H1 (cell line): ENCODE results near the gene RPN2. TPM values are rescaled to one million over a fixed set of nuclear protein-coding genes. Genes with fewer than 3 reads are reported as not detected.

Experiments
- CTCF ChIA-PET: fragments of 300-600 bp; sonication (Branson Sonifier 250); formaldehyde crosslinking; loops from one replicate; lab custom pipeline; 2021; ENCODE audit not compliant: partially characterized antibody; lab: Charles Lee
- POLR2A ChIA-PET: fragments of 300-600 bp; sonication (Branson Sonifier 250); formaldehyde crosslinking; loops from one replicate; lab custom pipeline; 2021; ENCODE audit warnings: inconsistent platforms; ENCODE audit not compliant: partially characterized antibody; lab: Charles Lee
- DNase-seq, 2 experiments: peaks; one replicate each; pipeline versions ENCODE4 v3.0.0 to v3.0.0-alpha.2; 2010 to 2022; ENCODE audit warnings: low spot score in 2 of 2, low read depth in 1 of 2, mixed read lengths in 1 of 2
- FAIRE-seq: peaks from 2 replicates; lab custom pipeline; 2011; peaks lifted over from hg19 to GRCh38; lab: Jason Lieb, UNC
- H2AFZ ChIP-seq: 2 replicates; pipeline ENCODE4 v1.8.1; 2012; ENCODE audit warnings: low read length, inconsistent platforms
- H2AK5ac ChIP-seq: 2 replicates; pipeline ENCODE4 v1.6.1; 2013; ENCODE audit warnings: low read depth, low read length
- H2BK120ac ChIP-seq: replicated peaks from 2 replicates; pipeline ENCODE3; 2013; ENCODE audit warnings: low read depth, low read length, inconsistent platforms
- H2BK12ac ChIP-seq: 2 replicates; pipeline ENCODE4 v1.6.1; 2013; ENCODE audit warnings: low read depth, low read length
- H2BK15ac ChIP-seq: 2 replicates; pipeline ENCODE4 v1.6.1; 2013; ENCODE audit warnings: low read length
- H2BK20ac ChIP-seq: 2 replicates; pipeline ENCODE4 v1.6.1; 2013; ENCODE audit warnings: low read length
- H2BK5ac ChIP-seq: 2 replicates; pipeline ENCODE4 v1.6.1; 2013; ENCODE audit warnings: low read depth, low read length
- H3K14ac ChIP-seq: 2 replicates; pipeline ENCODE4 v1.6.1; 2013; ENCODE audit warnings: inconsistent platforms; ENCODE audit not compliant: insufficient read length
- H3K18ac ChIP-seq: 2 replicates; pipeline ENCODE4 v1.6.1; 2013; ENCODE audit warnings: low read length; ENCODE audit errors: extremely low read depth
- H3K23ac ChIP-seq: 2 replicates; pipeline ENCODE4 v1.6.1; 2013; ENCODE audit warnings: inconsistent platforms; ENCODE audit not compliant: insufficient read length
- H3K23me2 ChIP-seq: 2 replicates; pipeline ENCODE4 v1.6.1; 2013; ENCODE audit warnings: low read depth, low read length
- H3K27ac ChIP-seq: 2 replicates; pipeline ENCODE4 v1.6.1; 2011; ENCODE audit warnings: low read depth, low read length, inconsistent platforms
- H3K27me3 ChIP-seq, 4 experiments: replicated peaks in 1 of 4; 1 replicate in 1 of 4; 2 replicates in 3 of 4; pipeline versions ENCODE4 v1.6.1 to v1.8.1; 2011 to 2013; ENCODE audit warnings: low read length in 3 of 4, mild to moderate bottlenecking in 3 of 4, inconsistent platforms in 2 of 4, mixed read lengths in 2 of 4, moderate library complexity in 1 of 4; ENCODE audit not compliant: control insufficient read depth in 3 of 4, insufficient read depth in 3 of 4; ENCODE audit errors: extremely low read depth in 1 of 4
- H3K36me3 ChIP-seq, 4 experiments: 2 replicates each; pipeline versions ENCODE4 v1.6.1 to v1.8.1; 2011 to 2013; ENCODE audit warnings: mild to moderate bottlenecking in 4 of 4, low read length in 3 of 4, moderate library complexity in 2 of 4, control low read depth in 1 of 4, inconsistent platforms in 1 of 4; ENCODE audit not compliant: insufficient read depth in 4 of 4, control insufficient read depth in 2 of 4
- H3K4ac ChIP-seq: replicated peaks from 2 replicates; pipeline ENCODE3; 2013; ENCODE audit warnings: low read length, low read depth, mixed read lengths, inconsistent platforms; ENCODE audit not compliant: insufficient read length
- H3K4me1 ChIP-seq, 4 experiments: replicated peaks in 1 of 4; 1 replicate in 1 of 4; 2 replicates in 3 of 4; pipeline versions ENCODE4 v1.6.1 to v1.8.1; 2011 to 2013; ENCODE audit warnings: low read length in 3 of 4, inconsistent platforms in 2 of 4, mixed read lengths in 1 of 4; ENCODE audit not compliant: insufficient read depth in 4 of 4, control insufficient read depth in 3 of 4
- H3K4me2 ChIP-seq, 2 experiments: 2 replicates each; pipeline versions ENCODE4 v1.6.1 to v1.8.1; 2011 to 2013; ENCODE audit warnings: low read depth in 2 of 2, low read length in 2 of 2, control low read depth in 1 of 2, inconsistent platforms in 1 of 2, mild to moderate bottlenecking in 1 of 2; ENCODE audit not compliant: insufficient read depth in 1 of 2
- H3K4me3 ChIP-seq, 4 experiments: fragments of 200-600, 300-600 bp in 1 of 4; sonication (generic), shearing (Covaris generic), sonication (Bioruptor Twin) in 1 of 4; 2 replicates each; pipeline versions ENCODE4 v1.5.1 to v1.8.1; 2011 to 2016; ENCODE audit warnings: low read length in 4 of 4, low read depth in 3 of 4, control low read depth in 2 of 4, inconsistent platforms in 2 of 4, mild to moderate bottlenecking in 2 of 4, mixed read lengths in 1 of 4, moderate library complexity in 1 of 4; ENCODE audit not compliant: insufficient read depth in 2 of 4; ENCODE audit errors: extremely low read depth in 1 of 4
- H3K56ac ChIP-seq: replicated peaks from 2 replicates; pipeline ENCODE3; 2013; ENCODE audit warnings: low read depth, mild to moderate bottlenecking, mixed read lengths, low read length, inconsistent platforms; ENCODE audit not compliant: insufficient read length
- H3K79me1 ChIP-seq: 2 replicates; pipeline ENCODE4 v1.6.1; 2013; ENCODE audit warnings: low read depth, low read length, control low read depth
- H3K79me2 ChIP-seq, 2 experiments: 2 replicates each; pipeline versions ENCODE4 v1.6.1 to v1.8.1; 2012 to 2013; ENCODE audit warnings: low read length in 2 of 2, mild to moderate bottlenecking in 2 of 2, inconsistent platforms in 1 of 2; ENCODE audit not compliant: insufficient read depth in 2 of 2, control insufficient read depth in 1 of 2
- H3K9ac ChIP-seq, 4 experiments: replicated peaks in 1 of 4; 1 replicate in 1 of 4; 2 replicates in 3 of 4; pipeline versions ENCODE4 v1.6.1 to v1.8.1; 2011 to 2013; ENCODE audit warnings: low read depth in 3 of 4, low read length in 3 of 4, control low read depth in 2 of 4, mild to moderate bottlenecking in 2 of 4, moderate library complexity in 2 of 4, inconsistent platforms in 1 of 4; ENCODE audit errors: extremely low read depth in 1 of 4
- H3K9me3 ChIP-seq, 2 experiments: 2 replicates each; pipeline versions ENCODE4 v1.6.1 to v1.8.1; 2012 to 2013; ENCODE audit warnings: mild to moderate bottlenecking in 2 of 2, moderate library complexity in 2 of 2, control low read depth in 1 of 2, inconsistent platforms in 1 of 2, low read depth in 1 of 2, low read length in 1 of 2, mixed read lengths in 1 of 2; ENCODE audit not compliant: insufficient read depth in 2 of 2
- H4K20me1 ChIP-seq, 2 experiments: replicated peaks in 1 of 2; 2 replicates each; pipeline versions ENCODE3 to v1.8.1; 2011 to 2013; ENCODE audit warnings: inconsistent platforms in 2 of 2, low read length in 2 of 2, mild to moderate bottlenecking in 1 of 2; ENCODE audit not compliant: insufficient read depth in 2 of 2, control insufficient read depth in 1 of 2
- H4K5ac ChIP-seq: 2 replicates; pipeline ENCODE4 v1.6.1; 2013; ENCODE audit warnings: low read length, low read depth, mixed read lengths, inconsistent platforms; ENCODE audit not compliant: insufficient read length
- H4K8ac ChIP-seq: 2 replicates; pipeline ENCODE4 v1.8.0; 2013; ENCODE audit warnings: mild to moderate bottlenecking, moderate library complexity, low read length, inconsistent platforms; ENCODE audit not compliant: insufficient read depth; ENCODE audit errors: extremely low read depth
- H4K91ac ChIP-seq: replicated peaks from 2 replicates; pipeline ENCODE3; 2013; ENCODE audit warnings: low read length, mixed read lengths, inconsistent platforms; ENCODE audit not compliant: insufficient read length
- ATF3 ChIP-seq: IDR thresholded peaks from 2 replicates; pipeline ENCODE4 v1.6.1; 2011; ENCODE audit warnings: low read depth, mild to moderate bottlenecking, low read length; ENCODE audit not compliant: insufficient read depth
- EZH2 ChIP-seq: fragments of 200-600 bp; sonication (generic); IDR thresholded peaks from 2 replicates; pipeline ENCODE4 v1.7.1; 2012; ENCODE audit warnings: low read depth, mild to moderate bottlenecking, moderate library complexity, low read length, inconsistent platforms; ENCODE audit not compliant: severe bottlenecking
- POLR2AphosphoS5 ChIP-seq: IDR thresholded peaks from 2 replicates; pipeline ENCODE4 v1.6.1; 2011; ENCODE audit warnings: low read depth, low read length
- WGBS, 2 experiments: shearing (Covaris generic) in 1 of 2; methylation state at CpG; one replicate each; pipeline versions ENCODE4 v1.1.6 to v1.1.7; 2013 to 2015; ENCODE audit warnings: low lambda C conversion rate in 2 of 2, mixed read lengths in 2 of 2, inconsistent platforms in 1 of 2, low coverage in 1 of 2, missing lambda C conversion rate in 1 of 2; ENCODE audit not compliant: insufficient replicate concordance in 2 of 2, insufficient coverage in 1 of 2, insufficient read length in 1 of 2; ENCODE audit errors: extremely low coverage in 1 of 2, missing lambda C conversion rate in 1 of 2; 5-methylcytosine and 5-hydroxymethylcytosine counted together
- polyA plus RNA-seq, 7 experiments: library from polyadenylated mRNA; depleted of rRNA in 3 of 7; stranded (reverse) in 5 of 7; unstranded in 2 of 7; fragments of >200 nt in 5 of 7; fragments of 200-250 nt in 2 of 7; gene quantifications; 1 replicate in 5 of 7; 2 replicates in 1 of 7; 4 replicates in 1 of 7; pipeline versions ENCODE4 v1.2.1 to v1.2.3, GENCODE V29; 2011 to 2013; ENCODE audit warnings: missing spikeins in 2 of 7, mixed read lengths in 2 of 7
- total RNA-seq: library from RNA; stranded (reverse); fragmentation: NEBNext Ultra II Directional; extraction: Animal tissue kit (Norgen Biotek cat#: 25700); gene quantifications from 2 replicates; pipeline ENCODE4 v1.2.1, GENCODE V29; 2021

Gene RPN2
- total and polyA plus RNA-seq, 2 of the 8 experiments (the other 6 are each of a cell fraction or from before 2014, with no cell fraction given) = 236 to 379 TPM

GRCh38 chr20:37284691-37285161, 105.6 kb downstream of the RPN2 start:
- Histone ChIP-seq H2BK12ac (no peak overlapping the region), H3K9me3 (no peaks in the 10 kb centered on the region), H3K4ac (no peak overlapping the region), H3K14ac (no peak overlapping the region), H3K9ac (no peak overlapping the region), H3K27ac (no peak overlapping the region), H3K56ac (no peak overlapping the region), H3K23ac (no peak overlapping the region), H2BK15ac (peak overlapping the region; percentile 2; the same call in 1 of the 2 replicates), H2BK120ac (no peak overlapping the region), H3K27me3 (0 out of 7 replicates have a peak, but pooled peaks cover 0 to 4% (median 0%) of the 10 kb centered on the region in 4 experiments), H3K79me2 (no peaks in the 10 kb centered on the region), H2AK5ac (no peak overlapping the region), H3K23me2 (no peaks in the 10 kb centered on the region), H2BK20ac (no peak overlapping the region), H2AFZ (no peak overlapping the region), H3K36me3 (no peaks in the 10 kb centered on the region), H3K4me1 (peaks cover 0 to 11% (median under 1%) of the 10 kb centered on the region in 4 experiments; a peak in 4 of 7 replicates), H4K5ac (no peak overlapping the region), H3K79me1 (no peaks in the 10 kb centered on the region), H3K4me3 (no peak overlapping the region), H3K18ac (no peak overlapping the region), H4K20me1 (no peaks in the 10 kb centered on the region), H4K8ac (no peak overlapping the region), H3K4me2 (no peak overlapping the region)
- POLR2A ChIA-PET = interaction anchor here (1.0 kb wide), 1 partner anchor 246 kb away, joined by 3 read pairs; no protein-coding TSS in a partner anchor
- CTCF ChIA-PET = interaction anchor here (0.9 to 8.2 kb wide), 8 partner anchors 13 to 208 kb away, joined by 3 to 91 read pairs (median 4); no protein-coding TSS in a partner anchor
- FAIRE-seq = no peak
- DNase-seq = no peak
- 89% methylated on average over 6 of the region's 6 CpGs; no CpG with 5 or more reads in 1 of the 2 experiments for WGBS, 2 experiments
- TF ChIP-seq EZH2 (no peak), ATF3 (no peak), POLR2AphosphoS5 (no peak)
- TF ChIP-seq, all 59 proteins: peak for 0
- Histone ChIP-seq H2BK5ac (no peak overlapping the region), H4K91ac (no peak overlapping the region)
